NCI-H226 (cell line): ENCODE measurements around the gene HOXD9.

Source experiments
- DNase-seq: peaks from one replicate; pipeline ENCODE4 v3.0.0-alpha.2; 2015

HOXD9 gene

DNA sequence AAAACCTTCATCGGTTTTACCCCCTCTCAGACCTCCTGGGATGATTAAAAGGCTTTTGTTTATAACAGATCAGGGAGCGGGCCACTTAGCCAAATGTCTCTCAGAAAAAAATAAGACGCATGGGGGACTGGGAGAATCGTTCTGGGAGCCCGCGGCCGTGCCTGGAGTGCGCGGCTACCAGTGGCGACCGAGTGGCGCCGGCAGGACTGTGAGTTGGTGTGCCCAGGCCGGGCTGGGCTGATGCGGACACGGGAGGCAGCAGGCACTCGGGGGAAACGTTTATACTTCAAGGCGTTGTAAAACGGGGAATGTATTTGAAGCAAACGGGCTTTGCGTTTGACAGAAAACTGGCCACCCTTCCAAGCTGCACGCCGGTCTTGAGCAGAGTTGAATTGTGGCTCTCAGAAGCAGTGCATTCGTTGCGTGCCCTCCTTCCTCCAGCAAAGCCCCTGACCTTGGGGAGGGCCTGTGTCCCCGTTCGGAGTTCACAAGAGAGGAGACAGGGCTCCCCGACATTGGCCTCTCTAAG is 10.6 kb upstream of the HOXD9 start:
- no peak for DNase-seq

DNA sequence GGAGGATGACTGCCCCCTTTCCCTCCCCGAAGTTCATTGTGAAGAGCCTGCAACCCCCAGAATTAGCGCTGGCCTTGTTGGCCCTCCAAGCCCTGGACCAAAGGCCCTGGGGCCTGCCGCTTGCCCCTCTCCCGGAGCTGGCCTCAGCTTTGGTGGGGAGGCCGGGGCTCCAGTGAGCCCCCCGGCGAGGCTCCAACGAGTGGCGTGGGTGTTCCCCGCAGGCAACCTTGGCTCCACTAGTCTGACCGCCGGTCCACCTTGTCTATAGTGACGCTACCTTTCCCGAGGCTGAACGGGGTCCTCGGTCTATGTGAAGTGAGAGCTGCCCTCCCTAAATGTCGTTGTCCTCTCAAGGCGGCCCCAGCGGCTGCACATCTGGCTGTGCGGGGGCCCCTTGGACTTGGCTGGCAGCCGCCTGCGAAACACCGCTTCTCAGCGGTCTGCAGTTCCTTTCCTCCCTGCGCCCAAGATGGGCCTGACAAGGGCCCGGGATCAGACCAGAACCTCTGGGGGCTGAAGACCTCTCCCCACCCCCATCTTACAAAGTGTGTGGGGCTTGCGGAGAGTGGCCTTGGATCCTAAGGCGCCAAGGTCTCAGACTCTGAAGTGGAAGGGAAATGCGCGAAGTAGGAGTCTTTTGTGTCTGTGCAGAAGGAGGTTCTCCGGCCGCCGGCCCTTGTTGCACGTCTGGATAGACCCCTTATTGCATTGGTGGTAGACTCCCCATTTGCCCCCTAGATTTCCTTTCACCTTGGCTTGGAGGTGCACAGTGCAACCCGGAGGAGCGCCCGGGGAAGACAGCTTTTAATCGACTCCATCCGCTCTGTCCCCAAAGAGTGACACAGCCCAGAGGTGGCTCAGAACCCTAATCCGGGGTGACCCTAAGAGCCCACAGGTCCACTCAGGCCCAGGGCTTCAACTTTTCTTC is 9.9 kb upstream of the HOXD9 start:
- DNase-seq = no peak

GRCh38 chr2:176114120-176114929 is 8.2 kb upstream of the HOXD9 start:
- DNase-seq = no peak

GRCh38 chr2:176114930-176115625 is 7.4 kb upstream of the HOXD9 start:
- no peak for DNase-seq

- DNase-seq = no peak
These were observed 6.4 kb upstream of the HOXD9 start, which contains the start of gene HOXD10 for GRCh38 chr2:176115883-176116813. Gene HOXD10, plus strand, starts transcription at chr2:176116778. Its CDS starts 56 bp downstream, at chr2:176116834.

DNA sequence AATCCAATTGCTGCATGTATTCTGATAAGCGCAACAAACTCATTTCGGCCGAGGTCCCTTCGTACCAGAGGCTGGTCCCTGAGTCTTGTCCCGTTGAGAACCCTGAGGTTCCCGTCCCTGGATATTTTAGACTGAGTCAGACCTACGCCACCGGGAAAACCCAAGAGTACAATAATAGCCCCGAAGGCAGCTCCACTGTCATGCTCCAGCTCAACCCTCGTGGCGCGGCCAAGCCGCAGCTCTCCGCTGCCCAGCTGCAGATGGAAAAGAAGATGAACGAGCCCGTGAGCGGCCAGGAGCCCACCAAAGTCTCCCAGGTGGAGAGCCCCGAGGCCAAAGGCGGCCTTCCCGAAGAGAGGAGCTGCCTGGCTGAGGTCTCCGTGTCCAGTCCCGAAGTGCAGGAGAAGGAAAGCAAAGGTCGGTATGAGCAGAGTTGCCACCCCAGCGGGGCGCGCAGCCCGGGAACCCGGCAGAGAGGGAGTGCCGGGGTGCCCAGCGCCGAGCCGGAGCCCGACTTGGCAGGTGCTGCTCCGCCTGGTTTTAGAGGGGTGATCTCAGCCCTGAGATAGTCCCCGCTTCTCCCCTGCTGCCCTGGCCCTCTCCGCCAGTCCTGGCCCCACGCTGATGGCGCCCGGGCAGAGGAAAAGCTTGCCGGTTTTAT is 5.2 kb upstream of the HOXD9 start:
- DNase-seq = no peak

DNA sequence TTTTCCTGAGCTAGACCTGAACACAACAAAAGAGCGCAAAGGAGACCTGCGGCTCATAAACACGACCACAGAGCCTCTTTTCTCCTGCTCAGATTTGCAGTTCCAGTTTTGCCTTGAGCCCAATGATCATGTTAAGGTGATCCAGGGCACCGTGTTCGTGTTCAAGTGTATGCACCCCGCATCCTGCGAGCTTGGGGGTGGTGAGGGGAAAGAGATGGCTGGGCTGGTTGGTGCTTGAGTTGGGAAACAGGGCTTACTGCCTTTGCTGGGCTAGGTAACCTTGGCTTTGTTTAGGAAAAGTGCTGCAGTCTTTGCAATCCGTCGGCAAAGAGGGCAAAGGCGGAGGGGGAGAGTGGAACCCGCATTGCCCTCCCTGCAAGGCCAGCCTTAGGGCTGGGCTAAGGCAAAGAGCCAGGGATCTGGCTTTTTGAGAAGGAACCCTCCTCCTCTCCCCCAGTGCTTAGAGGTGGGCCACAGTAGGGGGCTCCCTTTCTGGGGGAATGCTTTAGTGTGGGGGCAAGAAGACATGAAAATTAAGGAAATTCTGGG is 4.6 kb upstream of the HOXD9 start:
- no peak for DNase-seq

DNA sequence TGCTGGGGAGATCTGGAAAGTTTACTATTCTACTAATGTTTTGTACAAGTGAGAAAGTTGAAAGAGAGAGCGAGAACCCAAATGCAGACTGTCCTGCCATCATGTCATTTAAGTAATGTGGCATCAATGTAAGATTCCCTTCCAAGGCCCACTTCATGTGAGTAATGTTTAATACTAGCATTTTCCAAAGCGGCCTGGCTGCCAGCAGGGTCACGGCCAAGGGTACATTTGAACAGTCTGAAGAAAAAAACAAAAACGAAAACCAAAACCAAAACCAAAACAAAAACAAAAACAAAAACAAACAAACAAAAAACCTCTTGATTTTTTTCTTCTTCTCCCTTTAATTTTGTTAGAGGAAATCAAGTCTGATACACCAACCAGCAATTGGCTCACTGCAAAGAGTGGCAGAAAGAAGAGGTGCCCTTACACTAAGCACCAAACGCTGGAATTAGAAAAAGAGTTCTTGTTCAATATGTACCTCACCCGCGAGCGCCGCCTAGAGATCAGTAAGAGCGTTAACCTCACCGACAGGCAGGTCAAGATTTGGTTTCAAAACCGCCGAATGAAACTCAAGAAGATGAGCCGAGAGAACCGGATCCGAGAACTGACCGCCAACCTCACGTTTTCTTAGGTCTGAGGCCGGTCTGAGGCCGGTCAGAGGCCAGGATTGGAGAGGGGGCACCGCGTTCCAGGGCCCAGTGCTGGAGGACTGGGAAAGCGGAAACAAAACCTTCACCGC is 3.7 kb upstream of the HOXD9 start:
- DNase-seq = no peak

GRCh38 chr2:176120364-176121189 is 1.9 kb upstream of the HOXD9 start:
- DNase-seq = no peak

- no peak for DNase-seq
These were observed 1.1 kb upstream of the HOXD9 start for GRCh38 chr2:176121190-176122051.

DNA sequence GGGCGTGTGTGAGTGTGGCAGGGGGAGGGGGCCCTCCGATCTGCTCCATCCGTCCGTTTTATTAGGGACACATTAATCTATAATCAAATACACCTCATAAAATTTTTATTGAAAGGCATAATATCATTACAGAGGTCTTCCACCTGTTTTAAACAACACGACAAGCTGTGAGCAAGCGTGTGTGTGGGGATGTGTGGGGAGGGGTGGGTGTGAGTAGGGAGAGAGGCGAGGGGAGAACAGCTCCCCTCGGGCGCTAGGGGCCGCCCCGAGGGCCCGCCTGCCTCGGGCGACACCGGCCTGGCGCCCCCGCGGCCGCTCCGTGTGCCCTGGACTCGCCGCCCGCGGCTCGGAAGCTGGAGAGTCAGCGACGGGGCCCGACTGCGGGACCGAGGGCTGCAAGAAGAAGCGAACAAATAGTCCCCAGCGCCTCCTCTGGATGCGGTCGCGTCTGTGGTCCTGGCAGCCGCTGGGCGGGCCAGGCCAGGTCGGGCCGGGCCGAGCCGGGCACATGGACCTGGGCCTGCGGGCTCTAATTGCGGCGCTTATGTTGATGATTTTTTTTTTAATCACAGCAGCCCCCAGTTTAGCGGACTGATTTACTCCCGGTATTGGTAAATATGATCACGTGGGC is 352 bp upstream of the HOXD9 start:
- DNase-seq = no peak

- no peak for DNase-seq
These were observed 1.0 kb downstream of the HOXD9 start for GRCh38 chr2:176123411-176124109.

GRCh38 chr2:176124110-176124946 is 1.8 kb downstream of the HOXD9 start:
- DNase-seq = no peak

GRCh38 chr2:176124947-176125771 is 2.6 kb downstream of the HOXD9 start:
- DNase-seq = no peak

GRCh38 chr2:176125772-176126054 is 3.2 kb downstream of the HOXD9 start:
- DNase-seq = no peak
